ENCODE measurements around the gene ADAM22. TPM values are rescaled to one million over a fixed set of nuclear protein-coding genes. Genes with fewer than 3 reads are reported as not detected.

The ADAM22 gene
- polyA plus RNA-seq, 2 donors, result 0.08 to 0.16 TPM

- Histone ChIP-seq H3K36me3 (ENCODE audit: control insufficient read depth in 2 of 2, insufficient read depth in 2 of 2, low read length in 1 of 2) (no peaks in the 10 kb centered on the region), H3K4me3 (ENCODE audit: low read depth in 1 of 2, low read length in 2 of 2) (no peak overlapping the region), H3K27ac (ENCODE audit: low read depth in 2 of 2, low read length in 1 of 2) (no peak overlapping the region), H3K4me1 (ENCODE audit: control insufficient read depth in 2 of 2, insufficient read depth in 2 of 2, low read length in 1 of 2) (no peaks in the 10 kb centered on the region), H3K9me3 (ENCODE audit: control insufficient read depth in 2 of 2, insufficient read depth in 1 of 2, low read depth in 1 of 2, low read length in 1 of 2) (no peaks in the 10 kb centered on the region), H3K27me3 (ENCODE audit: control insufficient read depth in 1 of 2, insufficient read depth in 2 of 2, low read length in 2 of 2) (no peaks in the 10 kb centered on the region)
- WGBS, 2 donors, result 90% methylated on average over 1 of the region's 1 CpG
Observed at GRCh38 chr7:88046839-88047573, 113.0 kb downstream of the ADAM22 start.

GRCh38 chr7:88057655-88058054 lies 123.6 kb downstream of the ADAM22 start:
- H3K4me3 ChIP-seq (ENCODE audit: low read depth in 1 of 2, low read length in 2 of 2), result no peak overlapping the region
- no peaks in the 10 kb centered on the region for H3K27me3 ChIP-seq (ENCODE audit: control insufficient read depth in 1 of 2, insufficient read depth in 2 of 2, low read length in 2 of 2)
- no peaks in the 10 kb centered on the region for H3K9me3 ChIP-seq (ENCODE audit: control insufficient read depth in 2 of 2, insufficient read depth in 1 of 2, low read depth in 1 of 2, low read length in 1 of 2)
- WGBS, 2 donors, result 54 to 67% methylated on average over 1 of the region's 1 CpG
- H3K4me1 ChIP-seq (ENCODE audit: control insufficient read depth in 2 of 2, insufficient read depth in 2 of 2, low read length in 1 of 2), result no peaks in the 10 kb centered on the region
- no peaks in the 10 kb centered on the region for H3K36me3 ChIP-seq (ENCODE audit: control insufficient read depth in 2 of 2, insufficient read depth in 2 of 2, low read length in 1 of 2)
- H3K27ac ChIP-seq (ENCODE audit: low read depth in 2 of 2, low read length in 1 of 2), result no peak overlapping the region

- Histone ChIP-seq H3K27ac (ENCODE audit: low read depth in 2 of 2, low read length in 1 of 2) (no peak overlapping the region), H3K36me3 (ENCODE audit: control insufficient read depth in 2 of 2, insufficient read depth in 2 of 2, low read length in 1 of 2) (no peaks in the 10 kb centered on the region), H3K27me3 (ENCODE audit: control insufficient read depth in 1 of 2, insufficient read depth in 2 of 2, low read length in 2 of 2) (no peaks in the 10 kb centered on the region), H3K4me1 (ENCODE audit: control insufficient read depth in 2 of 2, insufficient read depth in 2 of 2, low read length in 1 of 2) (no peaks in the 10 kb centered on the region), H3K9me3 (ENCODE audit: control insufficient read depth in 2 of 2, insufficient read depth in 1 of 2, low read depth in 1 of 2, low read length in 1 of 2) (no peaks in the 10 kb centered on the region), H3K4me3 (ENCODE audit: low read depth in 1 of 2, low read length in 2 of 2) (no peak overlapping the region)
Observed at GRCh38 chr7:88062238-88062637, 128.2 kb downstream of the ADAM22 start.

GRCh38 chr7:88069093-88069492 lies 135.0 kb downstream of the ADAM22 start:
- H3K27ac ChIP-seq (ENCODE audit: low read depth in 2 of 2, low read length in 1 of 2), result no peak overlapping the region
- no peaks in the 10 kb centered on the region for H3K4me1 ChIP-seq (ENCODE audit: control insufficient read depth in 2 of 2, insufficient read depth in 2 of 2, low read length in 1 of 2)
- 94 to 100% methylated on average over 1 of the region's 1 CpG for WGBS, 2 donors
- H3K27me3 ChIP-seq (ENCODE audit: control insufficient read depth in 1 of 2, insufficient read depth in 2 of 2, low read length in 2 of 2), result no peaks in the 10 kb centered on the region
- peaks cover 0 to 3% of the 10 kb centered on the region in 2 donors for H3K9me3 ChIP-seq (ENCODE audit: control insufficient read depth in 2 of 2, insufficient read depth in 1 of 2, low read depth in 1 of 2, low read length in 1 of 2)
- H3K4me3 ChIP-seq (ENCODE audit: low read depth in 1 of 2, low read length in 2 of 2), result no peak overlapping the region
- H3K36me3 ChIP-seq (ENCODE audit: control insufficient read depth in 2 of 2, insufficient read depth in 2 of 2, low read length in 1 of 2), result no peaks in the 10 kb centered on the region

- Histone ChIP-seq H3K4me1 (ENCODE audit: control insufficient read depth in 2 of 2, insufficient read depth in 2 of 2, low read length in 1 of 2) (no peaks in the 10 kb centered on the region), H3K9me3 (ENCODE audit: control insufficient read depth in 2 of 2, insufficient read depth in 1 of 2, low read depth in 1 of 2, low read length in 1 of 2) (peaks cover 0 to 3% of the 10 kb centered on the region in 2 donors), H3K27me3 (ENCODE audit: control insufficient read depth in 1 of 2, insufficient read depth in 2 of 2, low read length in 2 of 2) (no peaks in the 10 kb centered on the region), H3K36me3 (ENCODE audit: control insufficient read depth in 2 of 2, insufficient read depth in 2 of 2, low read length in 1 of 2) (no peaks in the 10 kb centered on the region), H3K27ac (ENCODE audit: low read depth in 2 of 2, low read length in 1 of 2) (no peak overlapping the region), H3K4me3 (ENCODE audit: low read depth in 1 of 2, low read length in 2 of 2) (no peak overlapping the region)
- WGBS, 2 donors, result 46 to 55% methylated on average over 3 of the region's 3 CpGs
Observed at GRCh38 chr7:88071994-88072714, 138.1 kb downstream of the ADAM22 start.

- no peak overlapping the region for H3K4me3 ChIP-seq (ENCODE audit: low read depth in 1 of 2, low read length in 2 of 2)
- H3K36me3 ChIP-seq (ENCODE audit: control insufficient read depth in 2 of 2, insufficient read depth in 2 of 2, low read length in 1 of 2), result no peaks in the 10 kb centered on the region
- no peaks in the 10 kb centered on the region for H3K27me3 ChIP-seq (ENCODE audit: control insufficient read depth in 1 of 2, insufficient read depth in 2 of 2, low read length in 2 of 2)
- H3K27ac ChIP-seq (ENCODE audit: low read depth in 2 of 2, low read length in 1 of 2), result no peak overlapping the region
- peaks cover 0 to 3% of the 10 kb centered on the region in 2 donors for H3K9me3 ChIP-seq (ENCODE audit: control insufficient read depth in 2 of 2, insufficient read depth in 1 of 2, low read depth in 1 of 2, low read length in 1 of 2)
- WGBS, 2 donors, result 52 to 76% methylated on average over 1 of the region's 1 CpG
- H3K4me1 ChIP-seq (ENCODE audit: control insufficient read depth in 2 of 2, insufficient read depth in 2 of 2, low read length in 1 of 2), result no peaks in the 10 kb centered on the region
Observed at GRCh38 chr7:88072715-88073055, 138.6 kb downstream of the ADAM22 start.

- WGBS, 2 donors, result 77 to 83% methylated on average over 1 of the region's 1 CpG
- H3K27ac ChIP-seq (ENCODE audit: low read depth in 2 of 2, low read length in 1 of 2), result no peak overlapping the region
- no peaks in the 10 kb centered on the region for H3K4me1 ChIP-seq (ENCODE audit: control insufficient read depth in 2 of 2, insufficient read depth in 2 of 2, low read length in 1 of 2)
- H3K9me3 ChIP-seq (ENCODE audit: control insufficient read depth in 2 of 2, insufficient read depth in 1 of 2, low read depth in 1 of 2, low read length in 1 of 2), result peaks cover 0 to 3% of the 10 kb centered on the region in 2 donors
- no peaks in the 10 kb centered on the region for H3K27me3 ChIP-seq (ENCODE audit: control insufficient read depth in 1 of 2, insufficient read depth in 2 of 2, low read length in 2 of 2)
- H3K36me3 ChIP-seq (ENCODE audit: control insufficient read depth in 2 of 2, insufficient read depth in 2 of 2, low read length in 1 of 2), result no peaks in the 10 kb centered on the region
- no peak overlapping the region for H3K4me3 ChIP-seq (ENCODE audit: low read depth in 1 of 2, low read length in 2 of 2)
Observed at GRCh38 chr7:88073626-88074025, 139.6 kb downstream of the ADAM22 start.

GRCh38 chr7:88075216-88075615 lies 141.2 kb downstream of the ADAM22 start:
- Histone ChIP-seq H3K27ac (ENCODE audit: low read depth in 2 of 2, low read length in 1 of 2) (no peak overlapping the region), H3K27me3 (ENCODE audit: control insufficient read depth in 1 of 2, insufficient read depth in 2 of 2, low read length in 2 of 2) (no peaks in the 10 kb centered on the region), H3K4me1 (ENCODE audit: control insufficient read depth in 2 of 2, insufficient read depth in 2 of 2, low read length in 1 of 2) (no peaks in the 10 kb centered on the region), H3K36me3 (ENCODE audit: control insufficient read depth in 2 of 2, insufficient read depth in 2 of 2, low read length in 1 of 2) (no peaks in the 10 kb centered on the region), H3K4me3 (ENCODE audit: low read depth in 1 of 2, low read length in 2 of 2) (no peak overlapping the region), H3K9me3 (ENCODE audit: control insufficient read depth in 2 of 2, insufficient read depth in 1 of 2, low read depth in 1 of 2, low read length in 1 of 2) (no peaks in the 10 kb centered on the region)
- WGBS, 2 donors, result 75 to 76% methylated on average over 2 of the region's 2 CpGs

- Histone ChIP-seq H3K27me3 (ENCODE audit: control insufficient read depth in 1 of 2, insufficient read depth in 2 of 2, low read length in 2 of 2) (no peaks in the 10 kb centered on the region), H3K4me3 (ENCODE audit: low read depth in 1 of 2, low read length in 2 of 2) (no peak overlapping the region), H3K27ac (ENCODE audit: low read depth in 2 of 2, low read length in 1 of 2) (no peak overlapping the region), H3K4me1 (ENCODE audit: control insufficient read depth in 2 of 2, insufficient read depth in 2 of 2, low read length in 1 of 2) (no peaks in the 10 kb centered on the region), H3K9me3 (ENCODE audit: control insufficient read depth in 2 of 2, insufficient read depth in 1 of 2, low read depth in 1 of 2, low read length in 1 of 2) (no peaks in the 10 kb centered on the region), H3K36me3 (ENCODE audit: control insufficient read depth in 2 of 2, insufficient read depth in 2 of 2, low read length in 1 of 2) (no peaks in the 10 kb centered on the region)
- 45 to 75% methylated on average over 2 of the region's 2 CpGs for WGBS, 2 donors
Observed at GRCh38 chr7:88083883-88084282, 149.8 kb downstream of the ADAM22 start.

- no peaks in the 10 kb centered on the region for H3K36me3 ChIP-seq (ENCODE audit: control insufficient read depth in 2 of 2, insufficient read depth in 2 of 2, low read length in 1 of 2)
- H3K4me1 ChIP-seq (ENCODE audit: control insufficient read depth in 2 of 2, insufficient read depth in 2 of 2, low read length in 1 of 2), result no peaks in the 10 kb centered on the region
- H3K4me3 ChIP-seq (ENCODE audit: low read depth in 1 of 2, low read length in 2 of 2), result no peak overlapping the region
- 55 to 65% methylated on average over 1 of the region's 1 CpG for WGBS, 2 donors
- no peaks in the 10 kb centered on the region for H3K27me3 ChIP-seq (ENCODE audit: control insufficient read depth in 1 of 2, insufficient read depth in 2 of 2, low read length in 2 of 2)
- H3K27ac ChIP-seq (ENCODE audit: low read depth in 2 of 2, low read length in 1 of 2), result no peak overlapping the region
- H3K9me3 ChIP-seq (ENCODE audit: control insufficient read depth in 2 of 2, insufficient read depth in 1 of 2, low read depth in 1 of 2, low read length in 1 of 2), result no peaks in the 10 kb centered on the region
Observed at GRCh38 chr7:88089561-88089960, 155.5 kb downstream of the ADAM22 start.

Data from esophagus (tissue), 2 donors.